ENCODE data around the gene SPDEF. TPM values are rescaled to one million over a fixed set of nuclear protein-coding genes. Genes with fewer than 3 reads are reported as not detected.
A peak's percentile ranks its signal among the peaks of the same experiment; 100 is the strongest.

The SPDEF gene
- total and polyA plus RNA-seq, 3 experiments from 2014 or later = not detected

DNA sequence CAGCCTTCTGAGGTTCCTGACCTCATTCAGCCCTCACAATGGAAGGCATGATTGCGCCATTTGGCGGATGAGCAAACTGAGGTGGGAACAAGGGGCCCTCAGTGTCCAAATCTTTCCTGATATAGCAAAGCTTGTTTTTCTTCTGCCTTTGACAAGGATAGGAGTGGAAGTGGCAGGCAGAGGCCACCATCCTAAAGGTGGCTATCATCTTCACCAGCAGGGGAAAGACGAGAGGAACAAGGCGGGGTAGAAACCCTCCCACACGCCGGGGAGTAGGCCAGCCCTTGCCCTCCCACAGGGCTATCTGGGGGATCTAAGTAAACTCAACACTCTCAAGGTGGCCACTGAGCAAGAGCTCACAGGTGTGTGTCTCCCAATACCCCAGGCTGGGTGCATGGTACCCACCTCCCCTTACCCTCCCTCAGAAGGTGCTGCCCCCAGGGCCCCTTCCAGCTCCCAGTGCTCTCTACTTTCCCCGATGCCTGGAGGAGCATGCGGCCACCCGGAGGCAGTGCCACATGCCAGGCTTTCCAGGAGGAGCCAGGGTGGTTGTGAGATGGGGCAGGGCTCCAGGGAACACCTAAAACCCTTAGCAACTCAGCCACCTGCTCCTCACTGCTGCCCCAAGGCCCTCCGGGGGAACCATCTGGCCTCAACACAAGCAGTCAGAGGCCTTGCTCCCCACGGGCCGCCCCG, 11.2 kb downstream of the SPDEF start:
- H3K27me3 Mint-ChIP-seq = no peaks in the 10 kb centered on the region
- Histone ChIP-seq H3K4me3 (ENCODE audit: low read length) (no peak overlapping the region), H3K36me3 (ENCODE audit: insufficient read depth, low read length) (no peaks in the 10 kb centered on the region), H3K27me3 (ENCODE audit: insufficient read depth, low read length, poor library complexity, severe bottlenecking) (no peaks in the 10 kb centered on the region), H3K9me3 (ENCODE audit: low read length) (no peaks in the 10 kb centered on the region), H3K4me1 (ENCODE audit: insufficient read depth, low read length) (no peaks in the 10 kb centered on the region), H3K27ac (ENCODE audit: low read depth, low read length) (no peak overlapping the region)
- no peaks in the 10 kb centered on the region for H3K36me3 Mint-ChIP-seq
- no peaks in the 10 kb centered on the region for H3K4me1 Mint-ChIP-seq
- H3K4me3 Mint-ChIP-seq = no peak overlapping the region
- CTCF ChIA-PET = no interaction called here
- no peaks in the 10 kb centered on the region for H3K9me3 Mint-ChIP-seq
- no peak overlapping the region for H3K27ac Mint-ChIP-seq
- no peak for DNase-seq
- POLR2A ChIA-PET = no interaction called here

GRCh38 chr6:34544052-34544604, 12.0 kb downstream of the SPDEF start:
- H3K27ac ChIP-seq (ENCODE audit: low read depth, low read length) = no peak overlapping the region
- Mint-ChIP-seq H3K4me3 (no peak overlapping the region), H3K36me3 (no peaks in the 10 kb centered on the region), H3K9me3 (no peaks in the 10 kb centered on the region), H3K27ac (no peak overlapping the region), H3K27me3 (no peaks in the 10 kb centered on the region), H3K4me1 (no peaks in the 10 kb centered on the region)
- no peaks in the 10 kb centered on the region for H3K27me3 ChIP-seq (ENCODE audit: insufficient read depth, low read length, poor library complexity, severe bottlenecking)
- no peak for DNase-seq
- H3K9me3 ChIP-seq (ENCODE audit: low read length) = no peaks in the 10 kb centered on the region
- POLR2A ChIA-PET = no interaction called here
- no peaks in the 10 kb centered on the region for H3K36me3 ChIP-seq (ENCODE audit: insufficient read depth, low read length)
- H3K4me1 ChIP-seq (ENCODE audit: insufficient read depth, low read length) = no peaks in the 10 kb centered on the region
- CTCF ChIA-PET = no interaction called here
- H3K4me3 ChIP-seq (ENCODE audit: low read length) = no peak overlapping the region

DNA sequence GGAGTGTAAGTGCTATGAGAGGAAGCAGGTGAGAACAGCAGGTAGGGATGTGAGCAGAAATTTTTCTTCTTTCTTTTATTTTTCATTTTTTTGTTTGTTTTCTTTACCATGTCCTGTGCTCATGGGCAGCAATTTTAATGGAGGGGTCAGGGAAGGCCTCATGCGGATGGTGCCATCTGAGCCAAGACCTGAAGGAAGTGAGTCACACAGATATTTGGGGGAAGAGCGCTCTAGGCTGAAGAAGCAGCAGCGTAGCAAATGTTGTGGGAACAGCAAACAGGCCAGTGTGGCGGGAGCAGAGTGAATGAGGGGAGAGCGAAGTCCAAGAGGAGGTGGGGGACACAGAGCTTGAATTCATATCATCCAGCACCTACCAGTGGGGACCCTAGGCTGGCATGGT, 12.7 kb downstream of the SPDEF start:
- H3K4me3 ChIP-seq (ENCODE audit: low read length) = no peak overlapping the region
- ChIA-PET CTCF (interaction anchor here (0.7 kb wide), 1 partner anchor 113 kb away, joined by 3 read pairs; no protein-coding TSS in a partner anchor), POLR2A (no interaction called here)
- no peaks in the 10 kb centered on the region for H3K9me3 ChIP-seq (ENCODE audit: low read length)
- Mint-ChIP-seq H3K27ac (peak overlapping the region in 1 of 8 donors; percentile 47), H3K4me1 (no peaks in the 10 kb centered on the region), H3K4me3 (no peak overlapping the region), H3K27me3 (no peaks in the 10 kb centered on the region), H3K9me3 (no peaks in the 10 kb centered on the region), H3K36me3 (no peaks in the 10 kb centered on the region)
- H3K4me1 ChIP-seq (ENCODE audit: insufficient read depth, low read length) = no peaks in the 10 kb centered on the region
- no peaks in the 10 kb centered on the region for H3K27me3 ChIP-seq (ENCODE audit: insufficient read depth, low read length, poor library complexity, severe bottlenecking)
- no peak for DNase-seq
- H3K36me3 ChIP-seq (ENCODE audit: insufficient read depth, low read length) = no peaks in the 10 kb centered on the region
- H3K27ac ChIP-seq (ENCODE audit: low read depth, low read length) = no peak overlapping the region

- Mint-ChIP-seq H3K27ac (no peak overlapping the region), H3K9me3 (no peaks in the 10 kb centered on the region), H3K27me3 (no peaks in the 10 kb centered on the region), H3K4me3 (no peak overlapping the region), H3K36me3 (no peaks in the 10 kb centered on the region), H3K4me1 (no peaks in the 10 kb centered on the region)
- ChIA-PET CTCF (no interaction called here), POLR2A (no interaction called here)
- Histone ChIP-seq H3K4me1 (ENCODE audit: insufficient read depth, low read length) (no peaks in the 10 kb centered on the region), H3K4me3 (ENCODE audit: low read length) (no peak overlapping the region), H3K36me3 (ENCODE audit: insufficient read depth, low read length) (no peaks in the 10 kb centered on the region), H3K27ac (ENCODE audit: low read depth, low read length) (no peak overlapping the region), H3K9me3 (ENCODE audit: low read length) (no peaks in the 10 kb centered on the region), H3K27me3 (ENCODE audit: insufficient read depth, low read length, poor library complexity, severe bottlenecking) (no peaks in the 10 kb centered on the region)
- no peak for DNase-seq
Measured at GRCh38 chr6:34540841-34541240, 15.3 kb downstream of the SPDEF start.

- CTCF ChIA-PET = no interaction called here
- no peaks in the 10 kb centered on the region for H3K36me3 Mint-ChIP-seq
Measured at GRCh38 chr6:34540222-34540621, 15.9 kb downstream of the SPDEF start.

DNA sequence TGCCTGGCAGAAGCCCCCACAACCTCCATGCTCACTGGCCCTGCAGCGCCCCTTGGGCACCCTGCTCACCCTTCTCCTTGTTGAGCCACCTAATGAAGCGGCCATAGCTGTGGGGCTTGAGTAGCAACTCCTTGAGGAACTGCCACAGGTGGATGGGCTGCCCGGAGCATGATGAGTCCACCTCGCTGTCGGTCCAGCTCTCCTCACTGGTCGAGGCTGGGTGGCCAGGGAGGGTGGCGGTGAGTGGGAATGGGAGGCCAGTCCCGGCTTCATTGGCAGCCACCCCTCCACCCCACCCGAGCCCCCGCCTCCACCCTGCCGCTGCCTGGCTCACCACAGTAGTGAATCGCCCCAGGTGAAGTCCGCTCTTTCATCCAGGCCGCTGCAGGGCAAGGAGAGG, 16.9 kb downstream of the SPDEF start:
- Histone ChIP-seq H3K27me3 (ENCODE audit: insufficient read depth, low read length, poor library complexity, severe bottlenecking) (no peaks in the 10 kb centered on the region), H3K9me3 (ENCODE audit: low read length) (no peaks in the 10 kb centered on the region), H3K27ac (ENCODE audit: low read depth, low read length) (no peak overlapping the region), H3K36me3 (ENCODE audit: insufficient read depth, low read length) (no peaks in the 10 kb centered on the region), H3K4me3 (ENCODE audit: low read length) (no peak overlapping the region), H3K4me1 (ENCODE audit: insufficient read depth, low read length) (no peaks in the 10 kb centered on the region)
- Mint-ChIP-seq H3K27me3 (no peaks in the 10 kb centered on the region), H3K4me3 (no peak overlapping the region), H3K27ac (no peak overlapping the region), H3K36me3 (no peaks in the 10 kb centered on the region), H3K9me3 (no peaks in the 10 kb centered on the region), H3K4me1 (no peaks in the 10 kb centered on the region)
- ChIA-PET POLR2A (no interaction called here), CTCF (no interaction called here)
- DNase-seq = no peak

More at GRCh38 chr6:34540222-34540621, 15.9 kb downstream of the SPDEF start:
- Histone ChIP-seq H3K4me3 (ENCODE audit: low read length) (no peak overlapping the region), H3K27ac (ENCODE audit: low read depth, low read length) (no peak overlapping the region), H3K9me3 (ENCODE audit: low read length) (no peaks in the 10 kb centered on the region), H3K4me1 (ENCODE audit: insufficient read depth, low read length) (no peaks in the 10 kb centered on the region), H3K36me3 (ENCODE audit: insufficient read depth, low read length) (no peaks in the 10 kb centered on the region), H3K27me3 (ENCODE audit: insufficient read depth, low read length, poor library complexity, severe bottlenecking) (no peaks in the 10 kb centered on the region)
- POLR2A ChIA-PET = no interaction called here
- Mint-ChIP-seq H3K27me3 (no peaks in the 10 kb centered on the region), H3K27ac (no peak overlapping the region), H3K4me3 (no peak overlapping the region), H3K9me3 (no peaks in the 10 kb centered on the region), H3K4me1 (no peaks in the 10 kb centered on the region)
- DNase-seq = no peak

DNA sequence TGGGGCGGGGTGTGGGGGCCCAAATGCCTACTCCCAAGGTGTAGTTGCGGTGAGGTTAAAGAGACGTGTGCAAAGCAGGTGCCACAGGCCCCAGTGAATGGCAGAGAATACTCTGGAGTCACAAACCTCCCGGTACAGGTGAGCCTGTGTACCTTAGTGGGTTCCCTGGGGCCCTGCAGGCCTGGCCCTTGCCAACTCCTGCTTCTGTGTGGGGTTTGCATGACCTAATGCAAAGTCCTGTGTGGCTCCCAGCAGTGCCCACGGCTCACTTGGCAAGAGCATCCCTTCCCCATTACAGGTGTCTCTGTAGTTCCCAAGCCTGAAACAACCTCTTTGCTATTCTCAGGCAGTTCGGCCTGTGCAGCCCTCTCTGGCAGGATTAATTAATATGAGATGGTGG, 17.5 kb downstream of the SPDEF start:
- no peak for DNase-seq
- Mint-ChIP-seq H3K4me1 (no peaks in the 10 kb centered on the region), H3K9me3 (no peaks in the 10 kb centered on the region), H3K4me3 (no peak overlapping the region), H3K27ac (peak overlapping the region in 1 of 8 donors; percentile 63), H3K36me3 (no peaks in the 10 kb centered on the region), H3K27me3 (no peaks in the 10 kb centered on the region)
- CTCF ChIA-PET = interaction anchor here (0.7 kb wide), 1 partner anchor 72 kb away, joined by 4 read pairs; no protein-coding TSS in a partner anchor
- POLR2A ChIA-PET = no interaction called here
- Histone ChIP-seq H3K4me3 (ENCODE audit: low read length) (no peak overlapping the region), H3K27me3 (ENCODE audit: insufficient read depth, low read length, poor library complexity, severe bottlenecking) (no peaks in the 10 kb centered on the region), H3K4me1 (ENCODE audit: insufficient read depth, low read length) (no peaks in the 10 kb centered on the region), H3K36me3 (ENCODE audit: insufficient read depth, low read length) (no peaks in the 10 kb centered on the region), H3K27ac (ENCODE audit: low read depth, low read length) (no peak overlapping the region), H3K9me3 (ENCODE audit: low read length) (no peaks in the 10 kb centered on the region)

DNA sequence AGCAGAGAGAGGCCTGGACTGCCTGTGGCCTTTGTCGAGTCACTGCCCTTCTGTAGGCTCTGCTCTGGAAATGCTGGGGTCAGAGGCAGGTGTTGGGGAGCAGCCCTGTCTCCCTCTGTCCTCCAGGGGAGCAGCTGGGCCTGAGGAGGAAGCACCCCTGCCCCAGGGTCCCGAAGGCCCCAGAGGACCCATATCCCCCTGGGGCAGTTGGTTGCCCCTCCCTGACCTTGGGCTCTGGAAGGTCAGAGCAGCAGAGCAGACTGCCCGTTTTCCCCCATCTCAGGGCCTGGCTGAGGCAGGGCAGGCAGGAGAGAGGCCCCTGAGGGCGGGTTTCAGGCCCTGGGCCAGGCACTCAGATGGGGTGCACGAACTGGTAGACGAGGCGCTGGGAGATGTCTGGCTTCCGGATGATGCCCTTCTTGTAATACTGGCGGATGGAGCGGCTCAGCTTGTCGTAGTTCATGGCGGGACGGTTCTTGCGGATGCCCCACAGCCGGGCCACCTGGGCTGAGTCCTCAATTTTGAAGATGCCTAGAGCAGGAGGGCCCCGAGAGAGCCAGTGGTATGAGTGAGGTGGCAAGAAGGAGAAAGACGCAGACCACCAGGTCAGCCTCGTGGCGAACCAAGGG, 18.1 kb downstream of the SPDEF start:
- DNase-seq = no peak
- CTCF ChIA-PET = interaction anchor here (0.7 kb wide), 1 partner anchor 71 kb away, joined by 4 read pairs; no protein-coding TSS in a partner anchor
- Histone ChIP-seq H3K4me1 (ENCODE audit: insufficient read depth, low read length) (no peaks in the 10 kb centered on the region), H3K4me3 (ENCODE audit: low read length) (no peak overlapping the region), H3K27ac (ENCODE audit: low read depth, low read length) (no peak overlapping the region), H3K36me3 (ENCODE audit: insufficient read depth, low read length) (no peaks in the 10 kb centered on the region), H3K9me3 (ENCODE audit: low read length) (no peaks in the 10 kb centered on the region), H3K27me3 (ENCODE audit: insufficient read depth, low read length, poor library complexity, severe bottlenecking) (no peaks in the 10 kb centered on the region)
- no peak overlapping the region for H3K4me3 Mint-ChIP-seq
- no peaks in the 10 kb centered on the region for H3K4me1 Mint-ChIP-seq
- POLR2A ChIA-PET = no interaction called here
- no peaks in the 10 kb centered on the region for H3K9me3 Mint-ChIP-seq
- H3K36me3 Mint-ChIP-seq = no peaks in the 10 kb centered on the region
- H3K27me3 Mint-ChIP-seq = no peaks in the 10 kb centered on the region
- no peak overlapping the region for H3K27ac Mint-ChIP-seq
